ENCODE results near the gene EID1. TPM values are rescaled to one million over a fixed set of nuclear protein-coding genes. Genes with fewer than 3 reads are reported as not detected.

The EID1 gene
- total and polyA plus RNA-seq, 9 donors = 151 to 256 (median 219) TPM

GRCh38 chr15:48876057-48876456, 1.9 kb upstream of the EID1 start:
- WGBS, 3 donors = 78 to 88% (median 81%) methylated on average over 3 of the region's 3 CpGs
- TF ChIP-seq POLR2A (IDR thresholded peaks at IDR 0.05) (no peak), EP300 (IDR thresholded peaks at IDR 0.05) (no peak)
- TF ChIP-seq, protein P1, sequence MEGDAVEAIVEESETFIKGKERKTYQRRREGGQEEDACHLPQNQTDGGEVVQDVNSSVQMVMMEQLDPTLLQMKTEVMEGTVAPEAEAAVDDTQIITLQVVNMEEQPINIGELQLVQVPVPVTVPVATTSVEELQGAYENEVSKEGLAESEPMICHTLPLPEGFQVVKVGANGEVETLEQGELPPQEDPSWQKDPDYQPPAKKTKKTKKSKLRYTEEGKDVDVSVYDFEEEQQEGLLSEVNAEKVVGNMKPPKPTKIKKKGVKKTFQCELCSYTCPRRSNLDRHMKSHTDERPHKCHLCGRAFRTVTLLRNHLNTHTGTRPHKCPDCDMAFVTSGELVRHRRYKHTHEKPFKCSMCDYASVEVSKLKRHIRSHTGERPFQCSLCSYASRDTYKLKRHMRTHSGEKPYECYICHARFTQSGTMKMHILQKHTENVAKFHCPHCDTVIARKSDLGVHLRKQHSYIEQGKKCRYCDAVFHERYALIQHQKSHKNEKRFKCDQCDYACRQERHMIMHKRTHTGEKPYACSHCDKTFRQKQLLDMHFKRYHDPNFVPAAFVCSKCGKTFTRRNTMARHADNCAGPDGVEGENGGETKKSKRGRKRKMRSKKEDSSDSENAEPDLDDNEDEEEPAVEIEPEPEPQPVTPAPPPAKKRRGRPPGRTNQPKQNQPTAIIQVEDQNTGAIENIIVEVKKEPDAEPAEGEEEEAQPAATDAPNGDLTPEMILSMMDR (IDR thresholded peaks at IDR 0.05) = no peak
- intact Hi-C loops (cut with DNase I) = loop anchor here in 1 of 4 donors (2.0 kb wide), 1 partner anchor 67 kb away; no protein-coding TSS in a partner anchor
- Histone ChIP-seq H3K4me3 (no peak overlapping the region), H3K9me3 (no peaks in the 10 kb centered on the region), H3K36me3 (no peaks in the 10 kb centered on the region), H3K27me3 (no peaks in the 10 kb centered on the region), H3K27ac (no peak overlapping the region), H3K4me1 (ENCODE audit: insufficient read depth) (no peaks in the 10 kb centered on the region)
- DNase-seq = no peak

DNA sequence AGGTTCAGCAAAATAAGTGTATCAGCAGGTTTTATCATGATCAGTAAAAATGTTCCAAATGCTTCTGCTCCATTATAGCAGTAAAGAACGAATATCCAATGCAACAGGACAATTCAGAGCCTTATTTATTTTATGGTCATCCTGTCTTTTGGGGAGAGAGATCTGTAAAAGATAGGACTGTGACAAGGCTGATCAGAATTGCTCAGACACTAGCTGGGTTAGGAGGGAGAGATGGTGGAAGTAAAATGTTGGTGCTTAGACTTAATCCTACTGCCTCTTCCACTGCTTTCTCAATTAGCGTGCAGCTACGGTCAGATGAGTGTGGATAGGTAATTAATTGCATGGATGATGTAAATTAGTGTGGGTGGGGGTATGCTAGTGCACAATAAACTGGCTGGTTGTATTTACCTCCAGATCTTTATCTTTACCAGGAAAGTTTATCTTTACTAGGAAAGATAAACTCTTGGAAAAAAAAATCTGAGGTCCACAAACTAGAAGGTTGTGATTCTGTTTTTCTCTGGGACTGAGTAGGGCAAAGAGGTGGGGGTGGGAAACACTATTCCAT, 2.2 kb downstream of the EID1 start:
- no peak for DNase-seq
- Histone ChIP-seq H3K27ac (no peak overlapping the region), H3K36me3 (no peaks in the 10 kb centered on the region), H3K27me3 (no peaks in the 10 kb centered on the region), H3K4me1 (ENCODE audit: insufficient read depth) (no peaks in the 10 kb centered on the region), H3K9me3 (no peaks in the 10 kb centered on the region), H3K4me3 (no peak overlapping the region)
- no peak for TF ChIP-seq POLR2A (IDR thresholded peaks at IDR 0.05)
- TF ChIP-seq, protein P1 (IDR thresholded peaks at IDR 0.05) = no peak
- no peak for TF ChIP-seq EP300 (IDR thresholded peaks at IDR 0.05)
- WGBS, 3 donors = 74 to 78% (median 75%) methylated on average over 3 of the region's 3 CpGs
- intact Hi-C loops (cut with DNase I) = no loop called here

GRCh38 chr15:48883699-48884098, 5.8 kb downstream of the EID1 start:
- intact Hi-C loops (cut with DNase I) = no loop called here

GRCh38 chr15:48887144-48887543, 9.2 kb downstream of the EID1 start:
- no peaks in the 10 kb centered on the region for H3K27me3 ChIP-seq
- TF ChIP-seq EP300 (IDR thresholded peaks at IDR 0.05) = no peak
- TF ChIP-seq POLR2A (IDR thresholded peaks at IDR 0.05) = no peak
- TF ChIP-seq, protein P1 (IDR thresholded peaks at IDR 0.05) = no peak
- no peak for DNase-seq
- no peaks in the 10 kb centered on the region for H3K36me3 ChIP-seq
- no peaks in the 10 kb centered on the region for H3K9me3 ChIP-seq
- no peak overlapping the region for H3K4me3 ChIP-seq
- no peak overlapping the region for H3K27ac ChIP-seq
- 58 to 66% (median 59%) methylated on average over 2 of the region's 2 CpGs for WGBS, 3 donors
- no peaks in the 10 kb centered on the region for H3K4me1 ChIP-seq (ENCODE audit: insufficient read depth)
- intact Hi-C loops (cut with DNase I) = no loop called here

More at GRCh38 chr15:48883699-48884098, 5.8 kb downstream of the EID1 start:
- Histone ChIP-seq H3K4me1 (ENCODE audit: insufficient read depth) (no peaks in the 10 kb centered on the region), H3K36me3 (no peaks in the 10 kb centered on the region), H3K27ac (no peak overlapping the region), H3K9me3 (no peaks in the 10 kb centered on the region), H3K27me3 (no peaks in the 10 kb centered on the region), H3K4me3 (no peak overlapping the region)
- TF ChIP-seq POLR2A (IDR thresholded peaks at IDR 0.05) = no peak
- no peak for TF ChIP-seq EP300 (IDR thresholded peaks at IDR 0.05)
- TF ChIP-seq, protein P1 (IDR thresholded peaks at IDR 0.05) = no peak
- DNase-seq = no peak
- WGBS, 3 donors = 43 to 71% (median 44%) methylated on average over 2 of the region's 2 CpGs
